Ramos (cell line): Measurements from ENCODE around the gene ZNF426.
"Not testable (repeated sequence)": the region's sequence is repeated elsewhere in the genome, so short reads cannot be mapped to it uniquely, and the experiment has no call there.

Experiments used
- in situ Hi-C: fragments of 300-500 bp; cut with MboI; formaldehyde crosslinking; loops from one replicate; pipeline ENCODE4 v1.14.3; 2022; ENCODE audit warnings: low sequenced_read_pairs; ENCODE audit not compliant: unreplicated experiment

The ZNF426 gene

GRCh38 chr19:9538183-9539058 is at the start of gene ZNF426:
TSS of gene ZNF426 (minus strand) at chr19:9538645. CDS start at chr19:9536232, 2,413 bp downstream.
- in situ Hi-C loops, result no loop called here

DNA sequence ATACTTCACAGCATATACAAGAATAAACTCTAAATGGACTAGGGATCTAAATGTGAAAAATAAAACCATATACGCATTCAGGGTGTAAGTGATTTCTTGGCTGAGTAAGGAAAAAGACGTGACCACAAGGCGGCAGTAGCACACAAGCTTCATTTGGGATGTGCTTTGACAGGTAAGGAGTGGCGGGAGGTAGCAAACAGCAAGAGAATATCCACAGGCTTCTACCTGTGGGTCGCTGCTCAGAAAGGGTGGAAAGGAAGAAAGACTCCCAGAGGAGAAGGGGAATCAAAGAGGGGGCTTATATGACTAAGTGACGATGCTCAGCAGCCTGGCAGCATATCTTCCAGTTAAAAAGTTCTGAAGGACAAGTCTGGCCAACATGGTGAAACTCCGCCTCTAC is 48.3 kb upstream of the ZNF426 start:
- in situ Hi-C loops, result no loop called here

GRCh38 chr19:9584073-9584833 is 45.8 kb upstream of the ZNF426 start, which contains the start of gene ZNF121:
TSS of gene ZNF121 (minus strand) at chr19:9584504. CDS start at chr19:9568097, 16,407 bp downstream.
- in situ Hi-C loops, result no loop called here

GRCh38 chr19:9582081-9582725 is 43.8 kb upstream of the ZNF426 start:
- in situ Hi-C loops, result not testable (repeated sequence)

- in situ Hi-C loops, result no loop called here
Measured at GRCh38 chr19:9580728-9581127, 42.3 kb upstream of the ZNF426 start.

GRCh38 chr19:9570255-9570654 is 31.8 kb upstream of the ZNF426 start:
- in situ Hi-C loops, result no loop called here

DNA sequence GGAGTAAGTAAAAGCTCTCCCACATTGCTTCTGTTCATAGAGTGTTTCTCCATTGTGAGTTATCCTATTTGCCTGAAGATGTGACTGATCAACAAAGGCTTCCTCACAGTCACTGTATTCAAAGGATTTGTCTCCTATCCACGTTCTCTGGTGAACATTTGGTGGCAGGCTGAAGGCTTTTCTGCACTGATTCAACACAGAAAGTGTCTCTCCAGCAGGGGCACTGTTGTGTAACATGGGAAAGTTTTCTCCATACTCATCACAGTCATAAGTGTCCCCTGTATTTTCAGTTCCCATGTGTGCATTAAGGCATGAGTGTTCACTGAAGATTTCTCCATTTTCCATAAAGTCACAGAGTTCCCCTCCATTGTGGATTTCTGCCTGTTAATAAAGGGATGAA is 28.3 kb upstream of the ZNF426 start:
- in situ Hi-C loops, result no loop called here

DNA sequence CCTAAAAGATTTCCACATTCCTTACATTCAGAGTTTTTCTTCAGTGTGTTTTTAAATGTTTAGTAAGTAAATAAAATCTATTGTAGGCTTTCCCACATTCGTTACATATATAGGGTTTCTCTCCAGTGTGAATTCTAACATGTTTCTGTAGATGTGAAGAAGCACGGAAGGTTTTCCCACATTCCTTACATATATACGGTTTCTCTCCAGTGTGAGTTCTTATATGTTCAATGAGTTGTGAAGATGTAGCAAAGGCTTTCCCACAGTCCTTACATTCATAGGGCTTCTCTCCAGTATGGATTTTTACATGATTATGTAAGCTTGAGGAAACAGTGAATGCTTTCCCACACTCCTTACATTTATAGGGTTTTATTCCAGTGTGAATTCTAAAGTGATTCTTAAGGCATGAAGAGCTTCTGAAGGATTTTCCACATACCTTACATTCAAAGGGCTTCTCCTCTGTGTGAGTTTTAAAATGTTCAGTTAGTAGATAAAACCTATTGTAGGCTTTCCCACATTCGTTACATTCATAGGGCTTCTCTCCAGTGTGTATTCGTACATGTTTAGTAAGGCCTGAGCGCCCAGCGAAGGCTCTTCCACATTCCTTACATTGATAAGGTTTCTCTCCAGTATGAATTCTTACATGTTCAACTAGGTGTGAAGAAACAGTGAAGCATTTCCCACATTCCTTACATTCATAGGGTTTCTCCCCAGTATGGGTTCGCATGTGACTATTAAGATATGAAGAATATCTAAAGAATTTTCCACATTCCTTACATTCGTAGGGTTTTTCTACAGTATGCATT is 27.7 kb upstream of the ZNF426 start:
- in situ Hi-C loops, result no loop called here

DNA sequence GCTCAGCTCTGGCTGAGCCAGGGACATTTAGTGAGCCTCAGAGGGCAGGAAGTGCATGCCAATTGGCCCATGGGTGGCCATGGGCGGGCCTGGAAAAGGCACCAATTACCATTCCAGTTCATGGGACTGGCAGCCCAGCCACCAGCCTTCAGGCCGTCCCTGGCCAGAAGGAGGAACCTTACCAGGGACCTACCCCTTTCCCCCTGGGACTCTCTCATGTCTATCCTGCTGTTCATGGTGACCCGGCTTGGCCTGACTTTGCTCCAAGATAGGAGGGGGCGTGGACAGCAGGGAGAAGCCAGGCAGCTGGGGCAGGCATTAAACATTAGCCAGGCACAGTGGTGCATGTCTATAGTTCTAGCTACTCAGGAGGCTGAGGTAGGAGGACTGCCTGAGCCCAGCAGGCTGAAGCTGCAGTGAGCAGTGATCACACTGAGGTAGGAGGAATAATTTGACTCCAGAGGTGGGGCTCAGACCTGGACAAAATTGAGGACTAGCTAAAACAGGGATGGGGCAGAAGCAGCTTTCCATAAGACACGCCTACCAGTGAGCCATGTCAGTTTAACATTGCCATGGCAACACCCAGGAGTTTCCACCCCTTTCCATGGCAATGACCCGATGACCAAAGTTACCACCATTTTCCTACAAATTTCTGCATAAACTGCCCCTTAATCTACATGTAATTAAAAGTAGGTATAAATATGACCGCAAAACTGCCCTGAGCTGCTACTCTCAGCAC is 14.3 kb upstream of the ZNF426 start:
- in situ Hi-C loops, result no loop called here

DNA sequence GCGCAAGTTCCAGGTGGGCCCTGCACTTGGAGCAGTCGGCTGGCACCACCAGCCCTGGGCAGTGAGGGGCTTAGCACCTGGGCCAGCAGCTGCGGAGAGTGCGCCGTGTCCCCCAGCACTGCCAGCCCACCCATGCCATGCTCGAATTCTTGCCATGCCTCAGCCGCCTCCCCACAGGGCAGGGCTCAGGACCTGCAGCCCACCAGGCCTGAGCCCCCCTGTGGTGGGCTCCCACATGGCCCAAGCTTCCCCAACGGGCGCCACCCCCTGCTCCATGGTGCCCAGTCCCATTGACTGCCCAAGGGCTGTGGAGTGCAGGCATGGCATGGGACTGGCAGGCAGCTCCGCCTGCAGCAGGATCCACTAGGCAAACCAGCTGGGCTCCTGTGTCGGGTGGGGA is 9.4 kb upstream of the ZNF426 start:
- in situ Hi-C loops, result no loop called here

GRCh38 chr19:9541281-9541680 is 2.8 kb upstream of the ZNF426 start:
- in situ Hi-C loops, result not testable (repeated sequence)

GRCh38 chr19:9539921-9540320 is 1.5 kb upstream of the ZNF426 start:
- in situ Hi-C loops, result not testable (repeated sequence)

DNA sequence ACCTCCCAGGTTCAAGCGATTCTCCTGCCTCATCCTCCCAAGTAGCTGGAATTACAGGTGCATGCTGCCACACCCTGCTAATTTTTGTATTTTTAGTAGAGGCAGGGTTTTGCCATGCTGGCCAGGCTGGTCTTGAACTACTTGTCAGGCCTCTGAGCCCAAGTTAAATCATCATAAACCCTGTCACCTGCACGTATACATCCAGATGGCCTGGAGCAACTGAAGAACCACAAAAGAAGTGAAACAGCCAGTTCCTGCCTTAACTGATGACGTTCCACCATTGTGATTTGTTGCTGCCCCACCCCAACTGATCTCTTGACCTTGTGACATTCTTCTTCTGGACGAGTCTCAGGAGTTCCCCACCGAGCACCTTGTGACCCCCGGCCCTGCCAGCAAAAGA is 756 bp upstream of the ZNF426 start:
- in situ Hi-C loops, result not testable (repeated sequence)

DNA sequence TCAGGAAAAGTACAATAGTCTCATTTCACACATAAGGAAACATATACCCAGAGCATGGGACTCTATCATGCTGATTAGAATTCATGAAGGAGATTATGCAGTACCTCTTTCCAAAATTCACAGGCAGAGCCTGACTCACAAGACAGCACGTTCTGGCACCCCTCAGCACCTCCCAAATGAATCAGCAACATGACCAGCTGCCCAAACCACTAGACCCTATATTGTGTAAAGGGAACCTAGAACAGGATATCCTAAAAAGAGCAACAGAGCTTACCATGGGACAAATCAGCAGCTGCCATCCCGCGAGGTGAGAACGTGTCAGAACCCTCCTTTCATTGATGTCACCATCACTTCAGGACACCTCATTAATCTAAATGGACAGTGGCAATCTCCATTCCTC is 2.5 kb downstream of the ZNF426 start:
- in situ Hi-C loops, result no loop called here

GRCh38 chr19:9531933-9532332 is 6.5 kb downstream of the ZNF426 start:
- in situ Hi-C loops, result no loop called here

GRCh38 chr19:9528757-9529336 is 9.6 kb downstream of the ZNF426 start:
- in situ Hi-C loops, result no loop called here

- in situ Hi-C loops, result no loop called here
Measured at GRCh38 chr19:9523885-9524474, 14.5 kb downstream of the ZNF426 start.

GRCh38 chr19:9507285-9507684 is 31.2 kb downstream of the ZNF426 start:
- in situ Hi-C loops, result no loop called here

- in situ Hi-C loops, result no loop called here
Measured at GRCh38 chr19:9500796-9501195, 37.6 kb downstream of the ZNF426 start.
